HFF-Myc (cell line): Measurements from ENCODE around the gene CPXM2.

Source experiments
- DNase-seq: peaks from one replicate; pipeline ENCODE4 v3.0.0-alpha.2; 2011; ENCODE audit warnings: low read depth; ENCODE audit errors: extremely low read depth
- H3K4me3 ChIP-seq: replicated peaks from 2 replicates; pipeline ENCODE4 v1.5.1; 2011; ENCODE audit warnings: low read depth, mild to moderate bottlenecking, control low read depth, low read length
- TF ChIP-seq, protein P1 (sequence below): IDR thresholded peaks from 2 replicates; pipeline ENCODE4 v1.5.1; 2012; ENCODE audit warnings: mild to moderate bottlenecking, low read depth, low read length, control low read depth; ENCODE audit errors: missing control alignments

The CPXM2 gene

DNA sequence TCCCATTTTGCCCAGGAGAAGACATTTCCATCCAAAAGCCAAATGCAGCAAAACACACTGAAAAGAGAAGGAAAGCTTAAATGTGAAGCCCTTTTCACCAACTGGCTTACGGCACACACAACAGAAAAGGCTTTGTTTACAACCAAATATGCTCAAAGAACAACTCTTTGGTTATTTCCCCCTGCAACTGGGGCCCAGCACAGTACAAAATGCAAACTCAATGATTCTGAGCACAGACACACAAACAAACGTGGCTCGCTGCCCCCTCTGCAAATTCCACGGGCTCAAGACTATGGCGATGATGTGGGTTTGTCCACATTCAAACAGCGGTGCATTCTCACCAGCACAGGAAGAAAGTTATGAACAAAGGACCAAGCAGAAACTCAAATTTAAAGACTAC, 5.3 kb downstream of the CPXM2 start:
- TF ChIP-seq, protein P1, sequence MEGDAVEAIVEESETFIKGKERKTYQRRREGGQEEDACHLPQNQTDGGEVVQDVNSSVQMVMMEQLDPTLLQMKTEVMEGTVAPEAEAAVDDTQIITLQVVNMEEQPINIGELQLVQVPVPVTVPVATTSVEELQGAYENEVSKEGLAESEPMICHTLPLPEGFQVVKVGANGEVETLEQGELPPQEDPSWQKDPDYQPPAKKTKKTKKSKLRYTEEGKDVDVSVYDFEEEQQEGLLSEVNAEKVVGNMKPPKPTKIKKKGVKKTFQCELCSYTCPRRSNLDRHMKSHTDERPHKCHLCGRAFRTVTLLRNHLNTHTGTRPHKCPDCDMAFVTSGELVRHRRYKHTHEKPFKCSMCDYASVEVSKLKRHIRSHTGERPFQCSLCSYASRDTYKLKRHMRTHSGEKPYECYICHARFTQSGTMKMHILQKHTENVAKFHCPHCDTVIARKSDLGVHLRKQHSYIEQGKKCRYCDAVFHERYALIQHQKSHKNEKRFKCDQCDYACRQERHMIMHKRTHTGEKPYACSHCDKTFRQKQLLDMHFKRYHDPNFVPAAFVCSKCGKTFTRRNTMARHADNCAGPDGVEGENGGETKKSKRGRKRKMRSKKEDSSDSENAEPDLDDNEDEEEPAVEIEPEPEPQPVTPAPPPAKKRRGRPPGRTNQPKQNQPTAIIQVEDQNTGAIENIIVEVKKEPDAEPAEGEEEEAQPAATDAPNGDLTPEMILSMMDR: no peak
- DNase-seq: no peak
- no peak overlapping the region for H3K4me3 ChIP-seq

DNA sequence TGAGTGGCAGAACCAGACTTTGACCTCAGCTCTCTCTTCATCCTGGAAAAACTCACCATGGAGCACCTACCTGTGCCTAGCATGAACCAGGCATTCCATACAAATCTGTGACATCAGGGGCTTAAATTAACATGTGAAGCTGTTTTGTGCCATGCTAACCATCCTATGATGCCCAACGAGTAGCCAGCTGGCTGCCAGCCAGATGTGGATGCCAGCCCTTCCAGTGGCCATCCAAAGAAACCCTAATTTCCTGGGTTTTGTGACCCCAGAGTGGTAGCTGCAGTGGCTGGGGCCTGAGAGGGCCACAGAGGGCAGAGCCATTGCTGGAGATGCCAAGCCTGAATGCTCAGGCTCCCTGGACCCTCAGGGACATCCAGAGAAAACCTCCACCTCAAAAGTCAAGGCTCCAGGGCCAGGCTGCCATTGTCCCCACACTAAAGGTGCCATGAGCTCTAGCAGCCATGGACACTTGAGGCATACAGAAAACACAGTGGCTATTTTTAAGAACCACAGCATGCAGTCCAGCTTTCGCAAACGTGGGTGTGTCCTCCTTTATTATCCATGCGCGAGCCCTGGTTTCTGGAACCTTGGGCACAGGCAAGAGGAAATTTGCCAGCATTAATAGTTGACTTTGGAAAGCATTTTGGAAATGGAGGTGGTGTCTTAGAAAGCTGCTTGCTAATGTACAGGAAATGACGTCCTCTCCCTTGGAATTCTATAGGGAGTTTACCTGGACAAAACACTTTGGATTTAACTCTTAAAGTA, 6.0 kb downstream of the CPXM2 start:
- no peak overlapping the region for H3K4me3 ChIP-seq
- TF ChIP-seq, protein P1: no peak
- DNase-seq: no peak

DNA sequence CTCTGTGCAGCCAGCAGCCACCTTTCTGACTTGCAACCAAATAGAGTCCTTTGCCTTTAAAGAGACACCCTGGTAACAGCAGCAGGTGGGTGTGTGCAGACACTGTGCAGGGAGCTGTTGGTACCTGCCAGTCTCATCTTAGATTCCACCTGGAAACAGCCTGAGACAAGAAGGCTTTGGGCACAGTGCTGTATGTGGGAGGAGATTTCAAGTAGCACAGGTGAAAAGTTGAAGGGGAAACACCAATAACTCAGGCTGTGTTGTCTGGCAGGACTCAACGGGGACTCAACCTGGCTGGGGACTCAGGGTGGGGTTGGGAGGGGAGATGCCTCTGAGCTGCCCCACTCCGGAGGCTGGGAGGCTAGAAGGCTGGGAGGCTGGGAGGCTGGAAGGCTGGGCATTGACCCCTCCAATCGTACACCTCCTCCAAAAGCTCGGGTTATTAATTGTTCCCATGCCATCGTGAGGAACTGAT, 6.7 kb downstream of the CPXM2 start:
- DNase-seq: no peak
- TF ChIP-seq, protein P1: no peak
- H3K4me3 ChIP-seq: no peak overlapping the region

DNA sequence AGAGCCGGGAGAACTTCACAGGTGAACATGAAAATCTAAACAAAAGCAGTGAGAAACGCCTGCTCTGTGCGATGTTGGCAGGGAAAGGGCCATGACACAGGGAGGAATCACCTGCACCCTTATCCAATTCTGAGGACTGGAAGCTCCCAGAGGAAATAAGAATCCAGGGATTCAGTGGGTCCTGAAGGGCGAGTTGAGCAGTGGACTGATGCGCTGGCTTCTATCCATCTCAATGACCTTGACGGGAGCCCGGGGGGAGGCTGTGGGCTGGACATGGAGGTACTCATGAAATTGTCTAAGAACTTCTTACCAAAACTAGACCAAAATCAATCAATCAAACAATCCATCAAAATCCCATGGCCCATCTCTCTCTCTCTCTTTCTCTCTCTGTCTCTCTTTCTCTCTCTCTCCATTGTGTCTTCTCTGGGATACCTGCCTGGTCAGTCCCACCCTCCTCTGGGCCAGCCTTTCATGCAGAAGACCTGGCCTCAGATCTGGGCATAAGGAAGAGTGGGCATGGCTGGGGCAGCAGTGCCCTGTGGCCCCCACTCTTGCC, 7.2 kb downstream of the CPXM2 start:
- DNase-seq: no peak
- TF ChIP-seq, protein P1: no peak
- H3K4me3 ChIP-seq: no peak overlapping the region

DNA sequence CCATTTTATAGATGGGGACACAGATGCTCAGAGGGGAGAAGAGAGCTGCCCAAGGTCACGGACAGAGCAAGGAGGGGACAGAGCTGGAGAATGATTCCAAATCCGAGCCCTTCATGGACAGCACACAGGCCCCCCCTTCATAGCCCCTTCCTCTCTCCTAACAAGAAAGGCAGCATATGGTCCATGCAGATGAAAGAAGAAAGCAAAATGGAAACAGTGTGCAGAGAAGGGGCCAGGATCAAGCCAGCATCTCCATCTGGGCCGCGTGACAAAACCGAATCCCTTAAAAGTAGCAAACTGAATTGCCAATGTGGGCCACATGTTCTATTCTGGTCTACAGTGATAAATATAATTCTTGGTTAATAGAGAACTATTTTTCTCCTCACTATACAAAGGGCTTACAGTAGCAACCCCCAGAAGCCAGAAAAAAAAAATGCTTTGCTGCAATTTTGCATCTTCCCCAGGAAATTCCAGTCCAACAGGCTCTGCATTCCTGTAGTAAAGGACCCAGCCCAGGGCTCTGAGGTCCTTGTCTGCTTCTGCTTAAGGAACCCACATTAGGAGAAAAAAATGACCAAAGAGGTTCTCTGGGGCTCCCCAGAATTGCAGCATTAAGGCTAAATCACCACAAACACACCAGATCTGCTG, 7.8 kb downstream of the CPXM2 start:
- DNase-seq: no peak
- H3K4me3 ChIP-seq: no peak overlapping the region
- TF ChIP-seq, protein P1: no peak

DNA sequence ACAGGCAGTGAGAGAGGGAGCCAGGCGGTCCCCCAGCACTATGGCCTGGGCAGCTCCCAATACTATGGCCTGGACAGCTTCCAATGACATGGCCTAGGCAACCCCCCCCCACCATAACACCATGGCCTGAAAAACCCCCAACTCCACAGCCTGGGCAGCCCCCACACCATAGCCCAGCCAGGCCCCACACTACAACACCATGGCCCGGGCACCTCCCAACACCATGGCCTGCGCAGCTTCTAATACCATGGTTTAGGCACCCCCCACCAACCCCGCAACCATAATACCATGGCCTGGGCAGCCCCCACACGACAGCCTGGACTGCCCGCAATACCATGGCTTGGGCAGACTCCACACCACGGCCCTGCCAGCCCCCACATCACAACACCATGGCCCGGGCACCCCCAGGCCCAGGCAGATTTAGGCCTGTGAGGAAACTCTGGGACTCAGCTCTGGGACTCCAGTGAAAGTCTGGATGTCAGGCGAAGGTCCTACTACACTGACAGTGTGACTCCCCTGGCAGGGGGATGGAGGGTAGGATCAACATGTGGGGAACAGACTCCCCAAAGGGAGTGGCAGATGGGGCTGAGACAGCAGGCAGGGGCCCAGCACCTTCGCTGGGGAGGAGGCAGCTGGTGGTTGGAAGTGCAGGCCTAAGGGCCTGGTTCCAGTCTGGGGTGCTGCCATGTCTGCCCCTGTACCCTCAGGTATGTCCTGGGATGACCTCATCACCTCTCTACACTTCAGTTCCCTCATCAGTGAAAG, 8.7 kb downstream of the CPXM2 start:
- DNase-seq: no peak
- no peak overlapping the region for H3K4me3 ChIP-seq
- TF ChIP-seq, protein P1: no peak
